Measurements from ENCODE around the gene IARS2. TPM values are rescaled to one million over a fixed set of nuclear protein-coding genes. Genes with fewer than 3 reads are reported as not detected.

IARS2 gene
- total RNA-seq, 1 experiment from 2014 or later: 106 TPM

GRCh38 chr1:220094016-220094911, at the start of gene IARS2 (continued):
- no peak for TF ChIP-seq CTCF (IDR thresholded peaks at IDR 0.05 in 2 of 3, conservative IDR thresholded peaks at IDR 0.05 in 1 of 3; ENCODE audit: borderline replicate concordance in 1 of 3, insufficient read depth in 1 of 3, low read depth in 2 of 3, low read length in 2 of 3)
- peak; percentile 91 for TF ChIP-seq ZFX (IDR thresholded peaks at IDR 0.05)
- TF ChIP-seq SRF (IDR thresholded peaks at IDR 0.05; ENCODE audit: low read depth): no peak
- peak; percentile 84 for TF ChIP-seq POLR2AphosphoS5 (IDR thresholded peaks at IDR 0.05; ENCODE audit: low read depth, low read length)

GRCh38 chr1:220044678-220045355, 49.1 kb upstream of the IARS2 start:
- ChIA-PET POLR2A (interaction anchor here (0.7 kb wide), 1 partner anchor 463 kb away, joined by 3 read pairs; no protein-coding TSS in a partner anchor), CTCF (interaction anchor here (0.6 kb wide), 1 partner anchor 834 kb away, joined by 3 read pairs; the partner anchor contains the start of gene HLX), RAD21 (ENCODE audit: low non-redundant PET in 1 of 2, low total read pairs in 2 of 2, uncharacterized antibody in 2 of 2, unreplicated experiment in 2 of 2) (interaction anchor here in 1 of 2 experiments (0.6 kb wide), 1 partner anchor 29 kb away, joined by 4 read pairs; no protein-coding TSS in a partner anchor)
- H3K36me3 ChIP-seq (ENCODE audit: control insufficient read depth in 1 of 2, insufficient read depth in 2 of 2, low read length in 2 of 2): peaks cover 0 to 3% of the 10 kb centered on the region in 2 experiments; a peak in 1 of 4 replicates
- H2AFZ ChIP-seq (ENCODE audit: low read depth, low read length, poor library complexity, severe bottlenecking): no peak overlapping the region
- H3K27me3 ChIP-seq (ENCODE audit: insufficient read depth, low read length): no peaks in the 10 kb centered on the region
- intact Hi-C loops (cut with micrococcal nuclease): loop anchor here (1.0 kb wide), 1 partner anchor 45 kb away; no protein-coding TSS in a partner anchor
- DNase-seq (ENCODE audit: low read depth, low spot score) (no peak), ATAC-seq (no peak)
- H3K4me2 ChIP-seq (ENCODE audit: low read length): peak overlapping the region; percentile 69
- H3K9me2 ChIP-seq (ENCODE audit: insufficient read depth): no peaks in the 10 kb centered on the region
- H4K20me1 ChIP-seq (ENCODE audit: insufficient read depth): no peaks in the 10 kb centered on the region
- no peaks in the 10 kb centered on the region for H3K9me3 ChIP-seq (ENCODE audit: control insufficient read depth in 1 of 2, insufficient read depth in 1 of 2, low read depth in 1 of 2, low read length in 2 of 2)
- H3K4me3 ChIP-seq (replicated peaks in 1 of 2; ENCODE audit: low read depth in 1 of 2, low read length in 2 of 2): peak overlapping the region; percentile 91 to 98
- peaks cover 4 to 12% of the 10 kb centered on the region in 2 experiments; a peak in 3 of 4 replicates for H3K4me1 ChIP-seq (ENCODE audit: control insufficient read depth in 1 of 2, insufficient read depth in 2 of 2, low read length in 2 of 2)
- BruUV-seq (replicated peaks): no TSS peak
- peak overlapping the region; percentile 74 for H3K9ac ChIP-seq (ENCODE audit: low read length)
- H3K79me2 ChIP-seq (ENCODE audit: insufficient read depth, low read length): peaks cover 63% of the 10 kb centered on the region
- H3K27ac ChIP-seq (ENCODE audit: low read depth, low read length): no peak overlapping the region
- TF ChIP-seq SRF (IDR thresholded peaks at IDR 0.05; ENCODE audit: low read depth): no peak
- no peak for TF ChIP-seq TCF7L2 (IDR thresholded peaks at IDR 0.05; ENCODE audit: borderline replicate concordance, extremely low read depth, insufficient read depth, insufficient read length)
- no peak for TF ChIP-seq EZH2phosphoT487 (IDR thresholded peaks at IDR 0.05; ENCODE audit: borderline replicate concordance)
- TF ChIP-seq SIN3A (IDR thresholded peaks at IDR 0.05; ENCODE audit: low read depth): no peak
- no peak for TF ChIP-seq EZH2 (IDR thresholded peaks at IDR 0.05)
- no peak for TF ChIP-seq RAD21 (IDR thresholded peaks at IDR 0.05; ENCODE audit: low read depth)
- TF ChIP-seq REST (IDR thresholded peaks at IDR 0.05; ENCODE audit: low read depth): no peak
- no peak for TF ChIP-seq CBX3 (IDR thresholded peaks at IDR 0.05; ENCODE audit: low read depth)
- no peak for TF ChIP-seq SP1 (IDR thresholded peaks at IDR 0.05; ENCODE audit: low read depth)
- TF ChIP-seq YY1 (IDR thresholded peaks at IDR 0.05; ENCODE audit: extremely low read depth, insufficient replicate concordance, low read depth, low read length): no peak
- no peak for TF ChIP-seq POLR2AphosphoS5 (IDR thresholded peaks at IDR 0.05; ENCODE audit: low read depth, low read length)
- TF ChIP-seq POLR2A (IDR thresholded peaks at IDR 0.05; ENCODE audit: borderline replicate concordance, extremely low read depth, insufficient read depth, insufficient read length): no peak
- TF ChIP-seq JUND (IDR thresholded peaks at IDR 0.05): no peak
- no peak for TF ChIP-seq FOSL1 (IDR thresholded peaks at IDR 0.05; ENCODE audit: low read depth)
- no peak for TF ChIP-seq MAX (IDR thresholded peaks at IDR 0.05)
- TF ChIP-seq EGR1 (IDR thresholded peaks at IDR 0.05; ENCODE audit: low read depth): no peak
